ENCODE measurements around the gene PLA2G2F. TPM values are rescaled to one million over a fixed set of nuclear protein-coding genes. Genes with fewer than 3 reads are reported as not detected.

PLA2G2F gene
- total RNA-seq, 1 experiment from 2014 or later, result not detected

- TF ChIP-seq STAT6 (CRISPR knock-in tag; conservative IDR thresholded peaks at IDR 0.05; ENCODE audit: low read depth) (no peak), HMGA2 (CRISPR knock-in tag; IDR thresholded peaks at IDR 0.05) (no peak), AR (CRISPR knock-in tag; IDR thresholded peaks at IDR 0.05) (no peak), FOXJ3 (CRISPR knock-in tag; IDR thresholded peaks at IDR 0.05; ENCODE audit: borderline replicate concordance) (no peak), SOX15 (CRISPR knock-in tag; IDR thresholded peaks at IDR 0.05) (no peak)
Observed at GRCh38 chr1:20197329-20197791, 58.2 kb downstream of the PLA2G2F start (continued).

- no peak for TF ChIP-seq RORB (CRISPR knock-in tag; IDR thresholded peaks at IDR 0.05)
- no peak for TF ChIP-seq CREB1 (CRISPR knock-in tag; IDR thresholded peaks at IDR 0.05)
- TF ChIP-seq NR1H2 (CRISPR knock-in tag; IDR thresholded peaks at IDR 0.05), result no peak
- TF ChIP-seq TEAD1 (CRISPR knock-in tag; IDR thresholded peaks at IDR 0.05), result no peak
- no peak for TF ChIP-seq SMAD3 (CRISPR knock-in tag; IDR thresholded peaks at IDR 0.05; ENCODE audit: borderline replicate concordance)
- TF ChIP-seq ELF4 (CRISPR knock-in tag; IDR thresholded peaks at IDR 0.05; ENCODE audit: low read depth), result no peak
- TF ChIP-seq KAT7 (CRISPR knock-in tag; IDR thresholded peaks at IDR 0.05; ENCODE audit: borderline replicate concordance), result no peak
- no peak for TF ChIP-seq MLX (CRISPR knock-in tag; IDR thresholded peaks at IDR 0.05)
- no peak for TF ChIP-seq CTCF (IDR thresholded peaks at IDR 0.05)
- no peak for TF ChIP-seq ZNF423 (CRISPR knock-in tag; IDR thresholded peaks at IDR 0.05)
- Mint-ChIP-seq H3K9me3 (no peaks in the 10 kb centered on the region), H3K27ac (no peak overlapping the region), H3K4me1 (peaks cover 28% of the 10 kb centered on the region), H3K36me3 (no peaks in the 10 kb centered on the region), H3K27me3 (ENCODE audit: low read depth) (peaks cover 3% of the 10 kb centered on the region; the same call in 1 of the 2 replicates), H3K4me3 (no peak overlapping the region)
- no peak for ATAC-seq
- CTCF ChIA-PET, result no interaction called here
- no peak for DNase-seq (ENCODE audit: low spot score)
- POLR2A ChIA-PET, result no interaction called here
Observed at GRCh38 chr1:20198296-20198695, 59.2 kb downstream of the PLA2G2F start.

- ATAC-seq (no peak), DNase-seq (ENCODE audit: low spot score) (no peak)
- POLR2A ChIA-PET, result no interaction called here
- CTCF ChIA-PET, result no interaction called here
- peaks cover 3% of the 10 kb centered on the region; the same call in 1 of the 2 replicates for H3K27me3 Mint-ChIP-seq (ENCODE audit: low read depth)
- H3K4me3 Mint-ChIP-seq, result no peak overlapping the region
- peaks cover 27% of the 10 kb centered on the region for H3K4me1 Mint-ChIP-seq
- H3K9me3 Mint-ChIP-seq, result no peaks in the 10 kb centered on the region
- H3K36me3 Mint-ChIP-seq, result no peaks in the 10 kb centered on the region
- H3K27ac Mint-ChIP-seq, result no peak overlapping the region
- no peak for TF ChIP-seq ZSCAN18 (CRISPR knock-in tag; IDR thresholded peaks at IDR 0.05)
- no peak for TF ChIP-seq EMX1 (CRISPR knock-in tag; IDR thresholded peaks at IDR 0.05)
- TF ChIP-seq ZNF532 (CRISPR knock-in tag; IDR thresholded peaks at IDR 0.05; ENCODE audit: borderline replicate concordance), result no peak
- no peak for TF ChIP-seq ZNF219 (CRISPR knock-in tag; IDR thresholded peaks at IDR 0.05; ENCODE audit: borderline replicate concordance)
- no peak for TF ChIP-seq FOXK1 (CRISPR knock-in tag; IDR thresholded peaks at IDR 0.05)
- TF ChIP-seq MYBL2 (CRISPR knock-in tag; IDR thresholded peaks at IDR 0.05), result no peak
Observed at GRCh38 chr1:20198918-20199317, 59.8 kb downstream of the PLA2G2F start.
